ENCODE results near the gene G2E3. TPM values are rescaled to one million over a fixed set of nuclear protein-coding genes. Genes with fewer than 3 reads are reported as not detected.

The G2E3 gene
- total RNA-seq, 1 donor from 2014 or later = 33.6 TPM

GRCh38 chr14:30651937-30652336 is 93.0 kb downstream of the G2E3 start:
- DNase-seq (ENCODE audit: low read depth) = no peak

- DNase-seq (ENCODE audit: low read depth) = no peak
Measured at GRCh38 chr14:30655124-30655523, 96.2 kb downstream of the G2E3 start.

- no peak for DNase-seq (ENCODE audit: low read depth)
Measured at GRCh38 chr14:30655658-30656057, 96.7 kb downstream of the G2E3 start.

DNA sequence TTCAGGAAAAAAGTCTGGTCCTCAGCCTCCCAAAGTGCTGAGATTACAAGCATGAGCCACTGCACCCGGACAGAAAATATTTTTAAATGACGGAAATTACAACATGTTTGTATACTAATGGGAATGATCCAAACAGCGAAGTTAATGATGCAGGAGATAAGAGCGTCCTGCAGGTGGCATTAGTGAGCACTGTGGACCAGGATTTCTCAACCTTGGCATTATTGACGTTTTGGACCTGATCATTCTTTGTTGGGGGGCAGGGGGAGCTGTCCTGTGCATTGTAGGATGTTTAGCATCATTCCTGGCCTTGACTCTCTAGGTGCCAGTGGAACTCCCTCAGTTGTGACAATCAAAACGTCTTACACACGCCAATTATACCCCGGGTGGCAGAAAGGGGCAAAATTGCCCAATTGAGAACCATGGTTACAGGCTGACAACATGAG is 97.3 kb downstream of the G2E3 start:
- peak; percentile 27 for DNase-seq (ENCODE audit: low read depth)

DNA sequence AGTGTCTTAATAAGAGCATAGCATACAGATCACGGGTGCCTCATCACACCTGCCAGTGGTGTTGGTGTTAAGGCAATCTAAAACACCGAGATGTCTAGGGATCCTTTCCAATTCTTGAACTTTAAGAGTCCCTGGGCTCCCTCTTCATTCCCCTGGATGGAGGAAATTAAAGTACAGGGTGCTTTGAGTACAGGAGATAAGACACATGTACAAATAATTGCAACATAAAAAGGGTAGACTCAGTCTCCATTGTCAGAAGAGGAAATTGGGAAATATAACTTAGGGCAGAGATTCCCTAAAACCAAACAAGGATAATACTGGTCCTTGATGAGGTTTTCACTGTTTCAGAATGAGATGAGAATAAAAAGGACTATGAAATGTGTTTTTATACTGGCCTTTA is 98.1 kb downstream of the G2E3 start:
- DNase-seq (ENCODE audit: low read depth) = no peak

GRCh38 chr14:30657606-30658163 is 98.7 kb downstream of the G2E3 start:
- DNase-seq (ENCODE audit: low read depth) = peak; percentile 25

GRCh38 chr14:30658645-30659044 is 99.7 kb downstream of the G2E3 start:
- DNase-seq (ENCODE audit: low read depth) = no peak

GRCh38 chr14:30669594-30669993 is 110.6 kb downstream of the G2E3 start:
- DNase-seq (ENCODE audit: low read depth) = no peak

Other genes starting within 250 kb of the G2E3 start
- 85.3 and 130 TPM in 2 replicates for gene SCFD1, start 63.2 kb downstream of the G2E3 start, total RNA-seq

All from renal cortical epithelial cell (primary cell).